HCT116 (cell line): ENCODE data around the gene RPL21.

ENCODE experiments used
- CTCF ChIP-seq, 3 experiments: fragments of 200-600 bp in 1 of 3; sonication (generic) in 1 of 3; IDR thresholded peaks in 2 of 3; conservative IDR thresholded peaks in 1 of 3; 2 replicates each; pipeline ENCODE4 v1.5.1; 2012 to 2017; ENCODE audit warnings: low read depth in 2 of 3, low read length in 2 of 3, antibody characterized with exemption in 1 of 3, borderline replicate concordance in 1 of 3, control low read depth in 1 of 3, mild to moderate bottlenecking in 1 of 3, mixed read lengths in 1 of 3, mixed run types in 1 of 3, moderate library complexity in 1 of 3; ENCODE audit not compliant: insufficient read depth in 1 of 3
- JUND ChIP-seq: IDR thresholded peaks from 2 replicates; pipeline ENCODE4 v1.6.1; 2012
- MAX ChIP-seq: IDR thresholded peaks from 2 replicates; pipeline ENCODE4 v1.6.1; 2012
- POLR2A ChIP-seq: IDR thresholded peaks from 2 replicates; pipeline ENCODE4 v1.7.0; 2011; ENCODE audit warnings: borderline replicate concordance; ENCODE audit not compliant: insufficient read depth, insufficient read length; ENCODE audit errors: extremely low read depth
- POLR2AphosphoS5 ChIP-seq: IDR thresholded peaks from 2 replicates; pipeline ENCODE4 v1.6.1; 2011; ENCODE audit warnings: mild to moderate bottlenecking, low read depth, low read length, moderate library complexity
- TCF7L2 ChIP-seq: IDR thresholded peaks from 2 replicates; pipeline ENCODE4 v1.7.0; 2011; ENCODE audit warnings: borderline replicate concordance, inconsistent platforms; ENCODE audit not compliant: insufficient read depth, insufficient read length; ENCODE audit errors: extremely low read depth
- ZBTB33 ChIP-seq: IDR thresholded peaks from 2 replicates; pipeline ENCODE4 v1.6.1; 2011; ENCODE audit warnings: mild to moderate bottlenecking, low read length, moderate library complexity; ENCODE audit not compliant: insufficient replicate concordance; ENCODE audit errors: extremely low read depth

- TF ChIP-seq POLR2A (no peak), ZBTB33 (no peak), CTCF (IDR thresholded peaks at IDR 0.05 in 2 of 3, conservative IDR thresholded peaks at IDR 0.05 in 1 of 3; ENCODE audit: borderline replicate concordance in 1 of 3, insufficient read depth in 1 of 3, low read depth in 2 of 3, low read length in 2 of 3) (no peak), POLR2AphosphoS5 (no peak), MAX (no peak), JUND (no peak), TCF7L2 (no peak)
Measured at GRCh38 chr13:27304099-27304498, 52.7 kb downstream of the RPL21 start.
